ENCODE data around the gene SH3PXD2A. TPM values are rescaled to one million over a fixed set of nuclear protein-coding genes. Genes with fewer than 3 reads are reported as not detected.
A peak's percentile ranks its signal among the peaks of the same experiment; 100 is the strongest.

SH3PXD2A gene
- total and polyA plus RNA-seq, 2 donors (not counting 1 experiment from before 2014, with no cell fraction given) = 3.2 to 33.5 TPM

GRCh38 chr10:103847909-103848468, 7.4 kb downstream of the SH3PXD2A start:
- ATAC-seq (ENCODE audit: low read depth) (no peak), DNase-seq (no peak)
- Histone ChIP-seq H2AFZ (ENCODE audit: insufficient read depth, low read depth, low read length, poor library complexity, severe bottlenecking) (no peak overlapping the region), H3K4me1 (ENCODE audit: control insufficient read depth in 2 of 2, insufficient read depth in 2 of 2, low read length in 2 of 2) (peaks cover 16 to 17% of the 10 kb centered on the region in 2 donors), H3K9ac (ENCODE audit: low read length) (no peak overlapping the region), H4K20me1 (ENCODE audit: control insufficient read depth, insufficient read depth, low read length, poor library complexity, severe bottlenecking) (no peaks in the 10 kb centered on the region), H3K79me2 (ENCODE audit: control insufficient read depth, insufficient read depth, low read length) (no peaks in the 10 kb centered on the region), H3K4me3 (ENCODE audit: control extremely low read depth in 1 of 5, extremely low read depth in 1 of 5, insufficient read depth in 1 of 5, low read depth in 2 of 5, low read length in 4 of 5) (no peak overlapping the region), H3K27ac (ENCODE audit: low read length in 2 of 2) (no peak overlapping the region), H3K4me2 (replicated peaks; ENCODE audit: low read depth, low read length, poor library complexity, severe bottlenecking) (no peak overlapping the region), H3K36me3 (replicated peaks in 1 of 2; ENCODE audit: control extremely low read depth in 1 of 2, control insufficient read depth in 1 of 2, extremely low read depth in 1 of 2, insufficient read depth in 2 of 2, low read length in 1 of 2) (no peaks in the 10 kb centered on the region), H3K27me3 (replicated peaks in 1 of 4; ENCODE audit: control extremely low read depth in 1 of 4, control insufficient read depth in 3 of 4, insufficient read depth in 4 of 4, low read length in 3 of 4) (peaks cover 0 to 32% (median 4%) of the 10 kb centered on the region in 4 experiments), H3K9me3 (ENCODE audit: control extremely low read depth in 1 of 3, control insufficient read depth in 2 of 3, insufficient read depth in 1 of 3, low read length in 2 of 3) (no peaks in the 10 kb centered on the region)
- peaks cover 18% of the 10 kb centered on the region for H3K4me1 Mint-ChIP-seq
- intact Hi-C loops (cut with micrococcal nuclease) = no loop called here
- 40% methylated on average over 2 of the region's 8 CpGs for WGBS (ENCODE audit: insufficient coverage)
- no peak for TF ChIP-seq EZH2 (IDR thresholded peaks at IDR 0.05; ENCODE audit: borderline replicate concordance, insufficient read depth, low read depth, low read length, poor library complexity, severe bottlenecking)
- TF ChIP-seq CTCF (IDR thresholded peaks at IDR 0.05) = peak; percentile 16
- no peak overlapping the region for H3K27ac Mint-ChIP-seq
- CTCF ChIA-PET = interaction anchor here (0.7 to 3.1 kb wide), 5 partner anchors 9 to 362 kb away, joined by 4 to 13 read pairs (median 4); no protein-coding TSS in a partner anchor
- no peaks in the 10 kb centered on the region for H3K9me3 Mint-ChIP-seq (ENCODE audit: insufficient read depth)
- H3K27me3 Mint-ChIP-seq = peaks cover 32% of the 10 kb centered on the region
- POLR2A ChIA-PET = no interaction called here
- no peak overlapping the region for H3K4me3 Mint-ChIP-seq

GRCh38 chr10:103847346-103847745, 8.0 kb downstream of the SH3PXD2A start:
- H3K4me3 Mint-ChIP-seq = no peak overlapping the region
- no peaks in the 10 kb centered on the region for H4K20me1 ChIP-seq (ENCODE audit: control insufficient read depth, insufficient read depth, low read length, poor library complexity, severe bottlenecking)
- no peak for DNase-seq
- H3K79me2 ChIP-seq (ENCODE audit: control insufficient read depth, insufficient read depth, low read length) = no peaks in the 10 kb centered on the region
- no peaks in the 10 kb centered on the region for H3K9me3 Mint-ChIP-seq (ENCODE audit: insufficient read depth)
- WGBS (ENCODE audit: insufficient coverage) = 86% methylated on average over 1 of the region's 7 CpGs
- no peak overlapping the region for H3K27ac Mint-ChIP-seq
- H3K4me1 Mint-ChIP-seq = peaks cover 18% of the 10 kb centered on the region
- peaks cover 0 to 26% (median 4%) of the 10 kb centered on the region in 4 experiments for H3K27me3 ChIP-seq (replicated peaks in 1 of 4; ENCODE audit: control extremely low read depth in 1 of 4, control insufficient read depth in 3 of 4, insufficient read depth in 4 of 4, low read length in 3 of 4)
- ChIA-PET POLR2A (no interaction called here), CTCF (interaction anchor here (0.7 to 3.1 kb wide), 2 partner anchors 134 to 963 kb away, joined by 3 to 13 read pairs; no protein-coding TSS in a partner anchor)
- no peaks in the 10 kb centered on the region for H3K36me3 ChIP-seq (replicated peaks in 1 of 2; ENCODE audit: control extremely low read depth in 1 of 2, control insufficient read depth in 1 of 2, extremely low read depth in 1 of 2, insufficient read depth in 2 of 2, low read length in 1 of 2)
- no peak overlapping the region for H3K27ac ChIP-seq (ENCODE audit: low read length in 2 of 2)
- intact Hi-C loops (cut with micrococcal nuclease) = no loop called here
- no peak overlapping the region for H2AFZ ChIP-seq (ENCODE audit: insufficient read depth, low read depth, low read length, poor library complexity, severe bottlenecking)
- H3K9me3 ChIP-seq (ENCODE audit: control extremely low read depth in 1 of 3, control insufficient read depth in 2 of 3, insufficient read depth in 1 of 3, low read length in 2 of 3) = no peaks in the 10 kb centered on the region
- ATAC-seq (ENCODE audit: low read depth) = no peak
- no peak overlapping the region for H3K4me3 ChIP-seq (ENCODE audit: control extremely low read depth in 1 of 5, extremely low read depth in 1 of 5, insufficient read depth in 1 of 5, low read depth in 2 of 5, low read length in 4 of 5)
- TF ChIP-seq CTCF (IDR thresholded peaks at IDR 0.05) = no peak
- TF ChIP-seq EZH2 (IDR thresholded peaks at IDR 0.05; ENCODE audit: borderline replicate concordance, insufficient read depth, low read depth, low read length, poor library complexity, severe bottlenecking) = no peak
- H3K4me1 ChIP-seq (ENCODE audit: control insufficient read depth in 2 of 2, insufficient read depth in 2 of 2, low read length in 2 of 2) = peaks cover 16 to 17% of the 10 kb centered on the region in 2 donors
- H3K27me3 Mint-ChIP-seq = peaks cover 31% of the 10 kb centered on the region
- no peak overlapping the region for H3K4me2 ChIP-seq (replicated peaks; ENCODE audit: low read depth, low read length, poor library complexity, severe bottlenecking)
- H3K9ac ChIP-seq (ENCODE audit: low read length) = no peak overlapping the region
